Stimulated activated CD4-positive, alpha-beta T cell treated with anti-CD3 and anti-CD28 coated beads, Interleukin-12 subunit alpha, Interleukin-12 subunit beta, amount 100 ng/mL, for 4 hours (primary cell): ENCODE measurements around the gene TSPAN12.

Experiments
- DNase-seq: peaks from one replicate; pipeline ENCODE4 v3.0.0-alpha.2; 2020

TSPAN12 gene

DNA sequence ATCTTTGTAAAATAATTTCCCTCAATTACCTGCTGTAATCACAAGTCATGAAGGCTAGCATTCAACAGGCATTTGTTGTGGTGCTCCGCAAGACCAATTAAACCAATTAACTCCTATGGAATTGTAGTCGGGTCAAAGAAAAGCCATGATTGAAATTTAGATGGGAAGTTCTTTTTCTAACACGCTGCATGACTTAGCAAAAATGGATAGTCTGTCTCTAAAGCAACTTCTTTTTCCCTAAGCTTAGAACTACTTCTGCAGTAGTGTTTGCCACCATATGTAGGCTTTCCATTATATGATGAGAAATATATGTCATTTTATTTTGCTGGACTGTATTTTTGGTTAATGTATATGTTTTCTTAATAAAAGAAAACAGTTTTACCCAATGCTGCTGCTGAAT lies 119.1 kb downstream of the TSPAN12 start:
- no peak for DNase-seq
